ENCODE measurements around the gene TMEM203.

Gene TMEM203

DNA sequence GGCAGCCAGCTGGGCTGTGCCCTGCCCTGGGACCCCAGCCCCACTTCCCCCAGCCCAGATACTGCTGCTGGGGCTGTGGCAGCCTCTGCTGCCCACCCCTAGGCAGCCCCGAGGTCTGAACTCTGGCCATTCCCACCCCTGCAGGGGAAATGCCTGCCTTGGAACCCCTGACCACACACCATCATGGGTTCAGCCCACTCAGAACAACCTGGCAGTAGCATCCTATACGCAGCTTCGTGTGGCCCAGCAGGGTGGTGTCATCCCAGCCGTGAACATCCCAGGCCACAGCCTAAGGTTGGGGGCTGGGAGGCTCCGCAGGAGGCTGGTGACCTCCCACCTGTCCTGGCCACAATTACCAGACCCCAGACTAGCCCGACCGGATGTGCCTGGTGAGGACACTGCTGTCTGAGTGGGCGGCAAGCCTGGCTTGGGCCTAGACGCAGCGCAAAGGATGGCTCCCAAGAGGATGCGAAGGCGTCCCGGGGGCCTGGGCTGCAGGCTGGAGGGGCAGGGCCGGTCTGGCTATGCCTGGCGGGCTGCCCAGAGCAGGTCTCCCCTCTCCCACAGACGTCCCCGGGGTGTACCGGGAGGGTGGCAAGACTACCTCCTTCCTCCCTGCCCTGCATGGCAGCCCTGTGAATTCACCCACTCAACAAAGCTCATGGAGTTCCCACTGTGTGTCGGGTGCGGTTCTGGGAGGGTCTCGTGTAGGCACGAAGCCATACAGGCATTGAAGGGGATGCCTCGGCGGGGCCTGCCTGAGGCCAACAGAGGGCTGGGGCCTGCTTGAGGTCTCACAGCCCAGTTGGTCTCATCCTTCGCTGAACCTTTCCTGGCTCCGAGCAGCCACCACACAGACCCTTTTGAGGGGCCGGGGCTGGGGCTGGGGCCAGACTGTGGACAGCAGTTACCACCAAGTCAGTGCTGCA, 23.8 kb upstream of the TMEM203 start:
- DNase-seq = no peak

GRCh38 chr9:137228506-137228967, 23.1 kb upstream of the TMEM203 start:
- DNase-seq = no peak

- no peak for DNase-seq
These were observed 22.5 kb upstream of the TMEM203 start for GRCh38 chr9:137227853-137228505.

DNA sequence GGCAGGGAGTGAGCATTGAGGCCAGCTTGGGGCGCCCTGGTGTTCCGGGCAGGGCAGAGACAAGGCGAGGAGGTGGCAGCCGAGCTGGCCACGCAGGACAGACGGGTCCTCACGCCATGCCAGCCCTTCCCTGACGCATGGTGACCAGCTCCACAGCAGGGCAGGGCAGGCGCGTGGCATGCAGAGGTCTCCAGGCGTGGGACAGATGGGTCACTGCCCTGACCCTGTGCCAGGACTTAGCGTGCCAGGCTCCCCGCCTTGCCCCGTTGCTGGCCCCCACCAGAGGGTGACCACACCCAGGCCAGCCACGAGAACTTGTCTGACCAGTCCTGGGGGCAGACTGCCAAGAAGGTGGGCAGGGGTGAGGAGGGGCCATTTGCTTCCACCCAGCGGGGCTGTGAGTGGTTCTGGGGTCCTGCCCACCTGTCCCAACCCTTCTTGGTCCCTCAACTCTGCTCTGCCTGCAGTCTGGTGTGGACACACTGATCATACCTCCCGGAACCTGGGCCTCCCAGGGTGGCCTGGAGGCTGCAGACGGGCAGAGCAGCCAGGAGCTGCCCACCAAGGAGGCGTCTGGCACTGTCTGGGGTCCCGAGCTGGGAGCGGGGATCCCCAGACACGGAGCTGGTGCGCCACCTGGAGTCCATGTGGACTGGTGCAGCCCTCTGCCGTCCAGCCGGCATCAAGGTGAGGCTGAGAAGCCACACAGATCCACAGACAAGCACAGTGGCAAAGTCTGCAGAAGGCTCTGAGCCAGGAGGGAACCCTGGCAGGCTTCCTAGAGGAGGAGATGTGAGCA, 21.8 kb upstream of the TMEM203 start, which contains the start of gene RNF224:
TSS of gene RNF224 (plus strand) at position 449 of the 799 bp plus-strand sequence. CDS start 834 bp downstream, outside the sequence.
- peak; percentile 82 for DNase-seq

DNA sequence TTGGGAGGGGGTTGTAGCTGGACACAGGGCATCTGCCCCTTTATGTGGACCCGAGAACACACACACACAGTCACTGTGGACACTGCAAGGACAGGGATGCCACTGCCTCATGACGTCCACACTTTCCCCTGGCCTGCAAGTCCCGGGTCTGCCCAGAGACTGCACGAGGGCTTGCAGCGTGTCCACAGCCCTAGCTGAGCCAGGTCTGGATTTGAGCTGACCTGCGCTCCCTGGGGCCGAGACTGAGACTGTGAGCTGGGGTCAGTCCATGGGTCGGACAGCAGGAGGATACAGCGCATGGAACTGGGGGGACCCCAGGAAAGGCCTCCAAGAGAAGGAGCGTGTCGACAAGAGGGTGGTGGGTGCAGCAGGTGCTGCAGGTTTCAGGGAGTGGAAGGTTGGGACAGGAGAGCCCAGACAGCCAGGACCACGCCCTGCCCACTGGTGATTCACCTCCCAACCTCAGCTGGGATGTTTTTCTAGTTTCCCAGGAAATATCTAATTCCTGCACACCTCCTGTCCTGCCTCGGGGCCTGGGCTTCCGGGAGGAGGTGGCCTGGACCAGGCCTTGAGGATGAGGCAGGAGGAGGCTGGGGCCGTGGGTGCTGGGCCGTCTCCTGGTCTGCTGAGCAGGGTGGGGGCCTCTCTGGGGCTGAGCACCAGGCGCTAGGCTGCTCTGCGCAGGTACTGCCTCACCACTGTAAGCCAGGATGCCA, 21.0 kb upstream of the TMEM203 start:
- no peak for DNase-seq

GRCh38 chr9:137225699-137226331, 20.4 kb upstream of the TMEM203 start:
- no peak for DNase-seq

- no peak for DNase-seq
These were observed 19.6 kb upstream of the TMEM203 start, which contains the start of gene CYSRT1 for GRCh38 chr9:137224830-137225694. TSS of gene CYSRT1 (plus strand) at chr9:137225174. CDS start at chr9:137225622, 448 bp downstream.

DNA sequence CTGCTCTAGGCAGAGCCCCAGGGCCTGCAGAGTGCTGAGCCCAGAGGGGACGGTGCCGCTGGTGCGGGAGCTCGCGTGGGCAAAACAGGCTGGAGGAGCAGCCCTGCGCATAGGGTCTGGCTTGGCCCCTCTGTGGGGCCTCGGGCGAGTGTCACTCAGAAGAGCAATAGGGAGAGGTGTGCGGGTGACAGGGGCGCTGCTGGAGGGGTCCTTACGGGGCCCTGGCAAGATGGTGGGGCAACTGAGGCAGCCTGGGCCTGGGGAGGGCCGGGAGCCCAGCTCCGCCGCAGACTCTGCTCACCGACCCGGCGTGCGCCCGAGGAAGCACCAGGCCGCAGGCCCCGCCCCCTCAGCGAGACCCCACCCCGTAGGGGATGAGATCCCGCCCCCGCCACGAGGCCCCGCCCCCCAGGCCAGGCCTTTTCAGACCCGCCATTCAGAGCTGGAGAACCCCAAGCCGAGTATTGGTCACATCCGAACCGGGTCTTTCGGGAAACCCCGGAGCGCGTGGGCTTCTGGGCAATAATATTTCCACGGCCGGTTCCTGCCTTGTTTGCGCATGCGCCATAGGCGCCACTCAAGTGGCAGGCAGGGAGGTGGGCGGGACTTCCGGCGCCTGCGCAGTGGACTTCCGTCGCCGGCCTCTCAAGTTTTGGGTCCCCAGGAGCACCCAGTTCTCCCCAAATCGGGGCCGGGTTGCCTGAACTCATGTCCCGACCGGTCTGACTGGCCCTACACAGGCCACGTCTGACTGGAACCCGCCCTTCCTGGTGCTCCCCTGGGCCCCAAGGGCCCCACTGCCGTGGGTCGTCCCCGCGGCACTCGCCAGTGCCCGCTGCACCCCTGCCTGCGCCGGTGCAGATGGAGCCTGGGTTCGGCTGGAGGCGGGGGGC, 17.9 kb upstream of the TMEM203 start:
- DNase-seq = peak; percentile 99

DNA sequence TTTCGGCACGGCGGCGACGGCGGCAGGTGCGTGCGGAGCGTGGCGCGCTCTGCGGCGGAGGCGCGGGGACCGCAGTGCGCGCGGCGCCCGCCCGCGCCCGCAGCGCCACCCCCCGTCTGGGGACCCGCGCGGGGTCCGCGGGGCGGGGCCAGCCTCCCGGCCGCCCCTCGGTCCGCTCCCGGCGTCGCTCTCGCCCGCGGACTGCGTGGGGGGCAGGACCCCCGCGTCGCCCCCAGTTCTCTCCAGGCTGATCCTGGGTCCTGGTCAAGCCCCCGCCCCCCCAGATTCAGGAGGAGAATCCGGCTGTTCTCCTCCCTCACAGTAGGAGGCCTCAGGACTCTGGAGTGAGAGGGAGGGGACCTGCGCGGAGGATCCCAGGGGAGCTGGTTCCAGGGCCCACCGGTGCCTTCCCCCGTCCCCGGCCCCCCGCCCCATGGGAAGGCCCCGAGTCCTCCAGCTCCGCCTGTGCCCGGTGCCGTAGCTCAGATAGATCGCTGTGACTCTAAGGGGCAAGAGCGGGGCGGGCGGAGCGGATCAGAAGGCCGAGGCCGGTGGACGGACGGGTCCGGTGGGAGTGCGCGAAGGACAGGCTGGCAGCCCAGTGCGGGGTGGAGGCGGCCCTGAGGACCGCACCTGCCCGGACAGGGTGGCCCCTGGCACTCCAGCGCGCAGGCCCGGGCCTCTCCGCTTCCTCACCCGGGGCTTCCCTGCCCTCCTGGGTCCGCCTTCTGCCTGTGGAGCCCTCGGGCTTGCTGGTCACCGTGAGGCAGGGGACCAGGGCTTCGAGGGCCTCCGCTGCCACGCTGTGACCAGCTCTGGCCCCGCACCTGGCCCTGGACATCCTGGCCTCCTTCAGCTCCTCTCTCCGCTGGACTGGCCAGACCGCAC, 17.0 kb upstream of the TMEM203 start, which contains the start of gene RNF208:
TSS of gene RNF208 (minus strand) at position 51 of the 888 bp plus-strand sequence. CDS start 1,028 bp downstream, outside the sequence.
- DNase-seq = no peak

- no peak for DNase-seq
These were observed 16.2 kb upstream of the TMEM203 start for GRCh38 chr9:137221506-137222111.

- DNase-seq = no peak
These were observed 15.7 kb upstream of the TMEM203 start for GRCh38 chr9:137221095-137221505.

DNA sequence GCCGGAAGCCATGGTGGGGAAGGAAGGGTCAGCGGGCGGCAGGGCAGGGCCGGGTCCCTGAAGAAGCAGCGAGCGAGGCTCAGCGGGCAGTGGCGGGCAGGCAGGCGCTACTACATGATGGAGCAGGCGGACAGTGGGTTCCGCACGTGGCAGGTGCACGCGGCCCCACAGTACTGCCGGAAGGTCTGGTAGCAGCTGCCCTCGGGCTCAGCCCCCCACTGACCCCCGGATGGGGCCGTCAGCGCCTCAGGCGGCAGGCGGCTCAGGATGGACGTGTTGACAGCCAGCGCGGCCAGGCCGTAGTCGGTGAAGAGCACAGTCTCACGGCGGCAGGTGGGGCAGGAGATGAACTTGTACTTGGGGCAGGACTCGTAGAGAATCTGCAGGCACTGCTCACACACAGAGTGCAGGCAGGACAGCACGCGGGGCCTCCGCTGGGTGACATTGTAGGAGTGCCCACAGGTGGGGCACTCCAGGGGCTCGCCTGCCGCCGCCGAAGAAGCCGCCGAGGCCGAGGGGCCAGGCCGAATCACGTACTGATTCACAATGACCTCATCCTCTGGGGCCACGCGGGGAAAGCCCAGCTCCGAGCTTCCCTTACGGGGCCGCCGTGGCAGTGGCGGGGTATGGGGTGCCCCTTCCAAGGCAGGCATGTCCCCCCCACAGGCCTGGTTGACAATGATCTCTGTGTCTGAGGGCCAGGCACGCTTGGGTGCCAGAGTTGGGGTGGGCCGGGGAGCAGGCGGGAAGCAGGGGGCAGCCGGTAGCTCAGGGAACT, 15.1 kb upstream of the TMEM203 start:
- no peak for DNase-seq

- DNase-seq = no peak
These were observed 14.4 kb upstream of the TMEM203 start for GRCh38 chr9:137219757-137220316.

DNA sequence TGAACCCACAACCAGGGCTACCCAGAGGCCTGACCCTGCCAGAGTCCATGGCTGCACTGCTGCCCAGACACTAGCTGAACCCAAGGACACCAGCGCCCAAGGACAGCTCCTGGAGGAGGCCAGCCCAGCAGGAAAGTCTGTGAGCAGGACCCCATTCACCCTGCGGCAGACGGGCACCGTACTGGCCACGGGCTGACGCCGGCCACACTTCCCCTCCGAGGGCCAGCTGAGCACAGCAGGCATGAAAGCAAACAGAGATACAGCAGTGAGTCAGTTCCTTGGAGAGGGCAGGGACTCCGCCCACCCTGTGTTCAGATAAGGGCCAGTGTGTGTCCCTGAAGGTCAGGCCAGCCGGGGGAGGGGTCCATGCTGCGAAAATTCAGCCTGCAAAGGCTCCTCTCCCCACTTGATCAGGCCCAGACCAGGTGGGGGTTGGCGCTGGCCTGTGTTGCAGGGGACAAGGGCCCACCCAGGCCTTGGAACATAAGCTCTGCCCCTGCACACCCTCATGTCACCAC, 13.4 kb upstream of the TMEM203 start:
- no peak for DNase-seq

DNA sequence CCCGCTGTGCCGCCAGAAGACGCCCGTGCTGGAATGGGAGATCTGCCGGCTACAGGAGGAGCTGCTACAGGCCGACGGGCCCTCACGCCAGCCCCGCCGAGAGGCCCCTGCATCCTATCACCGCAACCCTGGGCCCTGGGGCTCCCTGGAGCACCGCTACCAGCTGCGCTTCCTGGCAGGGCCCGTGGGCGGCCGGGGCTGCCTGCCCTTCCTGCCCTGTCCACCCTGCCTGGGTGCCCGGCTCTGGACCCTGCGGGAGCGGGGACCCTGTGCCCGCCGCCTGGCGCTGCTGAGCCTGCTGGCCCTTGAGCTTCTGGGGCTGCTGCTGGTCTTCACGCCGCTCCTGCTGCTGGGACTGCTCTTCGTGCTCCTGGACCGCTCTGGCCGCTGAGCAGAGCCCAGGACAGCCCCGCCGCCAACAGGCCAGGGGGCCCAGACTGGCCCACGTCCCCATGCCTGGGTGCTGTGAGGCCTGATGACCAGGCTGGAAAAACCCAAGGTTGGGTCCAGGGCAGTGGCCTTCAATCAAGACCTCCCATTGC, 12.8 kb upstream of the TMEM203 start:
- DNase-seq = no peak

Measured in activated naive CD4-positive, alpha-beta T cell treated with Interleukin-2 at 50 U/mL for 16 hours (primary cell).